KOPT-K1 (cell line): ENCODE data around the gene TXNRD2.

Experiments used
- H3K27ac ChIP-seq: fragments of 200-600 bp; sonication (generic); 2 replicates; pipeline ENCODE4 v1.5.1; 2016; ENCODE audit warnings: antibody characterized with exemption, mild to moderate bottlenecking, low read depth, low read length; ENCODE audit not compliant: poor library complexity, severe bottlenecking
- H3K36me3 ChIP-seq: fragments of 200-600 bp; sonication (generic); 2 replicates; pipeline ENCODE4 v1.5.1; 2017; ENCODE audit warnings: antibody characterized with exemption, mild to moderate bottlenecking, low read length, moderate library complexity; ENCODE audit not compliant: insufficient read depth
- H3K9me3 ChIP-seq: fragments of 200-600 bp; sonication (generic); 2 replicates; pipeline ENCODE4 v1.5.1; 2017; ENCODE audit warnings: antibody characterized with exemption, low read length, mild to moderate bottlenecking; ENCODE audit not compliant: insufficient read depth, poor library complexity, severe bottlenecking

Gene TXNRD2

DNA sequence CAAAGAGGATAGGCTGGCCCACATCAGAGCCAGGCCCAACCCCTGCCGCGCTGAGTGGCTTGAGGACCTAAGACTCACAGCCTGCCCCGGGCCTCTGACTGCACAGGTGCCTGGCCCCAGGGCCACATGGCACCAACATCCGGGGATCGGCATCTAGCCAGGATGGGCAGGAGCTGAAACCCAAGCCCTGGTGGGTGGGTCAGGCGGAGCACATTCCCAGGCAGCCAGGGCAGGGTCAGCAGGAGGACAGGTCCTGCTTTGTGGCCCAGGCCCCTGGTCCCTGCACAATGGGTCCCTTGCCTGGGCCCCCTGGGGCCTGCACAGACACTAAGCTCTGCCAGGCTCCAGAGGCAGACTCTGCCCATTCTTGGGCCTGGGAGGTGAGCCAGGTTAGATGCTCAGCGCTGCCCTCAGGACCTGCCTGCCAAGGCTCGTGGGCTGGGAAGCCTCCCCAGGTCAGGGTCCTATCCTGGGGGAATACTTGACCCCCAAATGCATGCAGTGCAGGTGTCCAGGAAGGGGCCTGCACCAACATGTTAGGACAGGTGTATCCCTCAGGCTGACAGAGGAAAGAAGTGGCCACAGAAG lies 41.5 kb upstream of the TXNRD2 start:
- Histone ChIP-seq H3K36me3 (no peaks in the 10 kb centered on the region), H3K9me3 (no peaks in the 10 kb centered on the region), H3K27ac (no peak overlapping the region)

DNA sequence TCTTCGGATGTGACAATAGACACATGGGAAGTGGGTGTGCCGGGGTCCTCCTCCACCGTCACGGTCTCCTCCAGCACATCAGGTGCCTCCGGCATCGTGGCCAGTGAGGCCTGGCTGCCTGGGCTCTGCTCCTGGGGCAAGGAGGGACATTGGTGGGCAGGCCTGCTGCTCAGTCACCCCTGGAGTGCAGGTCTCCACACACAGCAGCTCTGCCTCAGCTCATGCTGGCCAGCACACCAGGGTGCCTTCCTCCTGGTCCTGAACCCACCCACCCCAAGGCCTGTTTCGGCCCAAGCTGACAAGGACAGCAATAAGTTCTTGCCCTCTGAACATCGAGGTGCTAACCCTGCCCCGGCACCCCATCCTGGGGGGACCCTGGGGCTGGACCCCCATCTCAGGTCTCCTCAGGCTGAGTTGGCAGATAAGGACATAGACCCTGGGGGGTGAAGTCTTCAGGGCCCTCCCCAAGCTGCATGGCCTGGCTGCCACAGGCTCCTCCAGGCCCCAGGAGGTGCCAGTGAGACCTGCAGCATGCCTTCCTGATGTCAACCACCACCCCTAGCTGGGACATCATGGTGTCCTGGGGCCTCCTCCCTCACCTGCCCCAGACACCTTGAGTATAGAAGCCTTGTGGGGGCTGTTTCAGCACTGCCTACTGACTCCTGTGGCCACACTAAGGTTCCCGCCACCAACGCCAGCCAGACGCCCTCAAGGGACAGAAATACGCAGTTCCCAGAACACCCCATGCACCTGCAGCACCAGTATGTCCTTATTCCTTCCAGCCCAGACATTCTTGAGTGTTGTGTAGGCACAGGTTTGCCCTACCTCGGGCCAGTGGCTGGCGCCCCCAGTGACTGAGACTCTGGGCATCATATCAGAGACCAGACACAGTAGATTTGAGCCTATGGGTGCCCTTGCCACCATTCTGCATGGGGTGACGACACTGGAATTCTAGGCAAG lies 40.6 kb upstream of the TXNRD2 start:
- Histone ChIP-seq H3K27ac (no peak overlapping the region), H3K36me3 (no peaks in the 10 kb centered on the region), H3K9me3 (no peaks in the 10 kb centered on the region)

DNA sequence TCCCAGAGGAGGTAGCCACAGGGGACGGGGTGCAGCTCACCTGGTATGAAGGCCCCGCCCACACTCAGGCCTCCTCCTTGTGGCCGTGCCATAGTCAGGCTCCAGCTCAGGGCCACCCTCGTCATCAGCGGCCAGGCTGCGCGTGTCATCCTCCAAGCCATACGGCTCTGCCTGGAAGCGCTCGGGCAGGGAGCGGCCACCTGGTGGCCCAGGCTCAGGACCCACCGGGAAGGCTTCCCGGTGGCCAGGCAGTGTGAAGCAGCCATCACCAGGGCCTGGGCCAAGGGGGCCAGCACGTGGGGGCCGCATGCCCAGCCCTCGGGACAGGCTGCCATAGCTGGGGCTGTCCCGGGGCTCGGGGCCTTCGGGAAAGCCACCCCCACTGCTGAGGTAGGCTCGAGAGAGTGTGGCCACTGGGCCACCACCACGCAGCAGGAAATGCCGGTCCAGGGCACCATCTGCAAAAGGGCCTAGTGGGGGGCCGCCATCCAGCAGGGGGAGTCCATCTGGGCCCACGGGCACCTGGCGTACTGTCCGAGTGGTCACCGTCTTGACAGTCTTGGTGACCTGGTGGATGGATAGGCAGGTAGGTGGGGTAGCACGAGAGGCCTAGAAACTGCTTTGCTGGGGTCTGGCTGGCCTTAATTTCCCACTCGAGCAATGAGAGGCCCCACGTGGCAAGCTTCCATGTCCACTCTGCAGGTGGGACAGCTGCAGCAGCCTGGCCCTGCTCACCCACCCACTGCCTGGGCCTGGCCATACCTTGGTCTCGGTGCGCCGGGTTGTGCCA lies 39.7 kb upstream of the TXNRD2 start:
- no peaks in the 10 kb centered on the region for H3K36me3 ChIP-seq
- H3K27ac ChIP-seq, result no peak overlapping the region
- H3K9me3 ChIP-seq, result no peaks in the 10 kb centered on the region

DNA sequence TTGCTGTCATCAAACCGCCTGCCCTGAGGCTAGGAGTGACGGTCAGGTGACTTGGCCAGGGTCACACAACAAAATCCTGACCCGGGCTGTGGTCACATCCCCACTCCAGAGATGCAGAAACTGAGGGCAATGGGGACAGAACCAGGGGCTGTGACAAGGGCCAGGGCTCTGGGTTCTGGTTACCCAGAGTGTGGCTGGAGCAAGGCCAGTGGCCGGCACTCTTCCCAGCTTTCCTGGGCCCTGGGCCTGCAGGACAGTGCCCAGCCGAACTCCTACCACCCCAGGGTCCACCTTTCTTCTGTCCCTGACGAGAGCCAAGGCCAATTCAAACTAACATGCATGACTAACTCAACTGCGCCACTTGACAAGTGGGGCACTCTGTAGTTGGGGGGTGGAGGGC lies 39.1 kb upstream of the TXNRD2 start:
- Histone ChIP-seq H3K36me3 (no peaks in the 10 kb centered on the region), H3K27ac (no peak overlapping the region), H3K9me3 (no peaks in the 10 kb centered on the region)

DNA sequence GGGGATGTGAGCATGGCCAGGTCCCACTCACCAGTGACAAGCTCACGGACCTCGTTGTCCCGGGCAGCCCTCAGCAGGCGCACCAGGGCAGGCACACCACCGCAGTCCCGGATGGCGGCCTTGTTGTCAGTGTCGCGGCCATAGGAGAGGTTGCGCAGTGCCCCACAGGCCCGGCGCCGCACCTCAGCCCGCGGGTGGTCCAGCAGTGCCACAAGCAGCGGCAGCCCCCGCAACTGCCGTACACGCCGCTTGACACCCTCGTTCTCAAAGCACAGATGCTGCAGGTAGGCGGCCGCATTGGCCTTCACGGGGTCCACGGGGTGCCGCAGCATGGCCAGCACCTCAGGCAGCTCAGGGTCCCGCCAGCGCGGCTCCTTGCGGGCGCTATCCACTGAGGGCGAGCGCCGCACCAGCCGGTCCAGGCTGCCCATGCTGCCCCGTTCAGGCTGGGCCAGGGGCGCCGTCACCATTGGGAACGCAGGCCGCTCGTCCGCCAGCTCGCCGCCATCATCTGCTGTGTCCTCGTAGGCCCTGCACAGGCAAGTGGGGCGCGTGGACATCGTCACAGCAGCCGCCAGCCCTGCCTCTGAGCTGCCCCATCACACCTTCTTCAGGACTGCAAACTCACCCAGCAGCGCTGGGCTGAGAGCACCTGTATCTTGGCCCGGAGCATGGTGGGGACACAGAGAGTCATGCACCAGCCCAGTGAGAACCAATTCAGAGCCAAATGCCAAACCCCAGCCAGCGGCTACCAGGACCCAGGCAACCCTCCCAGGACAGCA lies 38.3 kb upstream of the TXNRD2 start:
- H3K36me3 ChIP-seq, result no peaks in the 10 kb centered on the region
- no peaks in the 10 kb centered on the region for H3K9me3 ChIP-seq

DNA sequence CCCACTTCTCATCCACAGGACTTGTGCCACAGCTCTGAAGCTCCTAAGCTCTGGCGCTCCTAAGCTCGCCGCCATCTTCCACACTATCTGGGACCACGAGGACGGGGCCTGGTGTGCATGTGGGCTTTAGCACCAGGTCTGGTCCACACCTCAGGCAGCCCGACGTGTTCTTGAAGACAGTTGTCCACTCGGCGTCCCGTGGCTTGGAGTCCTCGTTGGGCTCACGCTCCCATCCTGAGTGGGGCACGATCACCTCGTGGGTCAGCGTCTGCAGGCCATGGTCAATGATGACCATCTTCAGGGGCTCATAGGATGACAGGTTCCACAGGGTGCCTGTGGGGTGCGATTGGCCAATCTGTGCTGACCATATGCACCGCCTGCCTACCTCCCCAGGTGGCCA lies 37.1 kb upstream of the TXNRD2 start:
- H3K9me3 ChIP-seq, result no peaks in the 10 kb centered on the region

More for the DNA sequence above, 38.3 kb upstream of the TXNRD2 start:
- H3K27ac ChIP-seq, result no peak overlapping the region

DNA sequence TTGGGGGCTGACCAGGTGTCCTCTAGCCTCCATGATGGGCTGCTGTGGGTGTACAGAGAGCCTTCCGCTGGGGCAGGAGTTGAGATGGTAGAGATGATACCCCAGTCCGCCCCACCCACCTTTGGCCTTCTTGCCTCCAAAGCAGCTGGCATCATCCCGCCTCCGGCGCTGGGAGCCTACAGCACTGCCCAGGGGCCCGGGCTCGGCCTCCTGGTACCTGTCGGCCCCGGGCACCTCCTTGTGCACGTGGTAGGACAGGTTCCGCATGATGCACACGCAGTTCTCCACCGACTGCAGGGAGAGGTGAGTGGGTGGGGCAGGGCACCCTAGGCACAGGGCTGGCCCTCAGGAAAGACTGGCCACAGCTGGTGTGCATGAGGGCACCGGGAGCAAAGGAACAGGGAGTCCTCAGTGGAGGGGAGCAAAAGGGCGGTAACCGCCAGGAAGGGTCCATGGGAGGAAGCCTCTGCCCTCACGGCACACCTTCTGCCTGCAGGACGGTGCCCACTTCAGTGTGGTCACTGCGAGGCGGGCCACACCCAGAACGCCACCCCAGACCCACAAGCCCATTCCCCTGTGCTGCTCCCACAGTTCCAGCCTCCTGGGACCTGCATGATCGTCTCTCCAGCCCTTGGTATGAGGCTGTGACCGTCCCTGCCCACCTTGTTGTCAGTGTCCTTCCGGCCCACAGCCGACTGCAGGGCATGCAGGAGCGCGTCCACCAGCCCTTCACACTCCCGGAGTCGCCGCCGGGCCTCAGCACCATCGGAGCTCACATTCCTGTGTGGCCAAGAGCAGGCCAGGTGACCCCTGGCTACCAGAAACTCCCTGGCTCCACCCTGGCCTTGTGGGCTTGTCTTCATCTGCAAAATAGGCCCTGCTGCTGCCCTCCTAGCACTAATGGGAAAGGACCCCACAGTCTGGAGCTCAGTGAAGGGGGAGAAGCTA lies 36.0 kb upstream of the TXNRD2 start:
- H3K27ac ChIP-seq, result no peak overlapping the region
- H3K9me3 ChIP-seq, result no peaks in the 10 kb centered on the region
- no peaks in the 10 kb centered on the region for H3K36me3 ChIP-seq

More for the DNA sequence above, 37.1 kb upstream of the TXNRD2 start:
- Histone ChIP-seq H3K36me3 (no peaks in the 10 kb centered on the region), H3K27ac (no peak overlapping the region)

DNA sequence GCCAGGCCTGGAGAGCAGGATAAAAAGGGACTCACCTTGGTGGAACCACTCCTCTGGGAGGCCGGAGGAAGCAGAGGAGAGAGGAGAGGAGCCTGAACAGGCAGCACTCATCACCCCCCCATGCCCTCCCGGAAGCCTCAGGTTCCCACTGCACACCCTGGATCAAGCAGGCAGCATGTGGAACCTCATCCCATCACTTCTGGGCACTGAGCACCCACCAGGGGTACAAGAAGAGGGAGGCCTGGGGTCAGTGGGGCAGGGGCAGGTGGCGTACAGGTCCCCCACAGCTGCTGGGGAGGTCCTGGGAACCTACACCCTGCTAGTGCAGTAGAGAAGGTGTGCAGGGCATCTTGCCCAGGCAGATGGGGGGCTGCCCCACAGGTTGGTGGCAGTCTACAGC lies 35.1 kb upstream of the TXNRD2 start:
- no peaks in the 10 kb centered on the region for H3K9me3 ChIP-seq
- H3K27ac ChIP-seq, result no peak overlapping the region
- H3K36me3 ChIP-seq, result no peaks in the 10 kb centered on the region

DNA sequence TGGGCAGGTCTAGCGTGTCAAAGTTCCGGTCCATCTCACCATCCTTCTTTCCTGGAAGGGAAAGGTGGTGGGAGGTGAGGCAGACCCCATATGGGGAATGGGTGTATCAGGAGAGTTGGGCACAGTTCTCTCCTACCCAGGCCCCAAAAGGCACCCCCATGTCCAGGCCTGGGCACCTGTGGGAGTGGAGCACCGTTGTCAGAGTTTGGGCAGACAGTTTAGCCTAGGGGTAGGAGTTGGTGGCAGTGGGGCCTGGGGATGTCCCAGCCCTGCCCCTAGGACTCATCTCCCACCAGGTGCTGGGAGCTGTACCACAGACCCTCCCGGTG lies 34.1 kb upstream of the TXNRD2 start:
- Histone ChIP-seq H3K36me3 (no peaks in the 10 kb centered on the region), H3K27ac (peak overlapping the region; percentile 15)

DNA sequence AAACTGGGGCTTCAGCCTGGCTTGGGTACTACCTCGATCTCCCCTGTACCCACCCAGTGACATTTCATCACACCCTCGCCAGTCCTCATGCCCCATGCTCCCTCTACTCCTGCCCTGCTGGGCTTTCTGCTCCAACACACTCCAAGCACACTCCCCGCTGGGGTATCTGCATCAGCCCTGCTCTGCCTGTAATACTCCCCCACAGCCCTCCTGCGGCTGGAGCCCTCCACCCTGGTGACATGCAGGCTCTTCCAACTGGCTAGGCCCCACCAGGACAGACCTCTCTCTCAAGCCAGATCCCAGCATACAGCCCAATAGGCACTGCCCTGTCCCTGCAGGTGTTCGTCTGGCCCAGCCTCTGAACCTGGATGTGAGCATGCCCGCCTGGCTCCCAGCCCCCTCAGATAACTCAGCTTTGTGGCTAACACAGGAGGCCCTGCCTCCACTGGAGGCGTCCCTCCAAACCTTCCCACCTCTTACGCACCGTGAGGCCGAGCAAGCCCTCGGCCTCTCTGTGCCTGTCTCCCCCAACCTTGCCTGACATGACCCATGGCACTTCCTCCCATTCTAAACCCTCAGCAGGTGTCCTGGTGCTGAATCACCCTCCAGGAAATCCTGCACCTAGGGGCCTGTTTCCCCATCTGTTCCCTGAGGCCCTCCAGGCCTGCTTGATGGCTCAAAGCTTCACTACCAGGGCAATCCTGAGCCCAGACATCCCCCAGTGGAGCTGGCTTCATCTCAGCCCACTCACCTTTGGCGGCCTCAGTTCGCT lies 33.5 kb upstream of the TXNRD2 start:
- peak overlapping the region; percentile 15 for H3K27ac ChIP-seq
- 0 out of 2 replicates have a peak, but pooled peaks cover under 1% of the 10 kb centered on the region for H3K36me3 ChIP-seq
- H3K9me3 ChIP-seq, result no peaks in the 10 kb centered on the region

More for the DNA sequence above, 34.1 kb upstream of the TXNRD2 start:
- H3K9me3 ChIP-seq, result no peaks in the 10 kb centered on the region

DNA sequence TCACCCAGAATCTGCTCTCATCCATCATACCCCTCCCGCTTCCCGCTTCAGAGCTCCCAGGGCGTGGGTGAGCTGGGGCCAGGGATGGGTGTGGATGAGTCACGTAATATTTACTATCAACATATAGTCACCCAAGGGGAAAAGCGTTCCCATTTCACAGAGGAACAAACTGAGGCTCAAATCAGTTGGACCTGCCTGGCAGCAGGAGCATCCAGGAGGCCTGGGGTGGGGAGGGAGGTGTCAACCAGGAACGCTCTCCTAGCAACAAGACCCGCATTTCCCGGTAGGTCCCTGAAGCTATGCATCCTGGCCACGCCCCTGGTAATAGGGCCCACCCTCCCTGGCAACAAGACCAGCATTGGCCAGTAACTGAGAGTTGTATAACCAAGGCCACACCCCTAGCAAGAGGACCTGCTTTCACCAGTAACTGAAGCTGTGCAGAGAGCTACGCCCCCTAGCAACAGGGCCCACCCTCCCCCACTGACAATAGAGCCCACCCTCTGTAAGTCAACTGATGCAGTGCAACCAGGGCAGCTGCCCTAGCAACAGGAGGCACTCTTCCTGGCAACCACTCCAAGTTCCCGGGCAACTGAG lies 32.7 kb upstream of the TXNRD2 start:
- H3K27ac ChIP-seq, result peak overlapping the region; percentile 15
- H3K36me3 ChIP-seq, result peaks cover 8% of the 10 kb centered on the region; the same call in 1 of the 2 replicates
- no peaks in the 10 kb centered on the region for H3K9me3 ChIP-seq

DNA sequence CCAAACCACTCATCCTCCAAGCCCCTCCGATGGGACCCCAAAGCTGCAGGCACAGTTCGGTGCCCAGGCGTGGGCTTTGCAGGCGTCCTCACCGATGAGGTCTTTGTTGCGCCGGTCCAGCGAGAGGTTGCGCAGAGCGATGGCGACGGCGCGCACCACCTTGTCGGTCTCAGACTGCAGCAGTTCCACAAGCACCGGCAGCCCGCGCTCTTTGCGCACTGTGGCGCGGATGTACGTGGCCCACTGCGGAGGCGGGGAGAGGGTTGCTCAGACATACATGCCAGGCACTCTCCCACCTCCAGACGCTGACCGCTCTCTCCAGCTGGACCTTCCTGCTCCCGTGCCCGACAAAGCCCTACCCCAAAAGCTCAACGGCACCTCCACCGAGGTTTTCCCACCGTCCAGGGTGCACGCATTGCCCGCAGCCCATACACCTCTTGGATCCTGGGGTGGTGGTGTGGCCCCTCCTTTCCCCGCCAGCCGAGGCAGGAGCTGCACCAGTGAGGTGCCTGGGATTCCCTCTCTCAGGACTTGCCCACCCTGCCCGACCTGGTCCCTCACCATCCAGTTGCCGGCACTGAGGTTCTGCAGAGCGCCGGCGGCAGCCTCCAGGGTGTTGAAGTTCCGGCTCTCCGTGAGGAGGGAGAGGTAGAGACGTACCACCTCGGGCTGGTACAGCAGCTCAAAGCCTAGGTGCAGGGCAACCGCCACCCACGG lies 32.1 kb upstream of the TXNRD2 start:
- Histone ChIP-seq H3K27ac (no peak overlapping the region), H3K9me3 (no peaks in the 10 kb centered on the region), H3K36me3 (peaks cover 13% of the 10 kb centered on the region)
